GM18511 (cell line): ENCODE data around the gene TMPRSS11F.

ENCODE experiments used
- ATAC-seq: cut with Tn5 transposase; IDR thresholded peaks from one replicate; pipeline ENCODE4 v1.9.1; 2021; ENCODE audit warnings: mild to moderate bottlenecking, moderate library complexity; ENCODE audit not compliant: unreplicated experiment

Gene TMPRSS11F

GRCh38 chr4:68077737-68078136 lies 51.9 kb downstream of the TMPRSS11F start:
- ATAC-seq, result no peak

DNA sequence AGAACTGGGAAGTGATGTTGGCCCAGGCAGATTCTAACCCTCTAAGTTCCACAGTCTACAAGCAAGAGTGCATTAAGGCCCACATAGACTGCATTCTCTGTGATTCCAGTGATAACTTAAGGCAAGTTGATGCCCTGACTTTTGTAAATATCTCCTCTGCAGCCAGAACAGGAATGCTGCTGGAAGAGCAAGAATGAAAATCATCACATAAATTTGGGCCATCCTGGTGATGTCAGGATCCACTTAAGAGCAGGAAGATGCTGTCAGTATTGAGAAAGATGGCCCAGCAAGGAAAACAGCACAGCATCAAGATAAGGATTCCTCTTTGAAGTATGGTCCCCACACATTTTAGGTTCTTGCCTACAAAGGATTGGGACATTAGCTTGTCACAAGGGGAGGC lies 52.4 kb downstream of the TMPRSS11F start:
- ATAC-seq, result no peak

- no peak for ATAC-seq
Observed at GRCh38 chr4:68076194-68076593, 53.5 kb downstream of the TMPRSS11F start.

DNA sequence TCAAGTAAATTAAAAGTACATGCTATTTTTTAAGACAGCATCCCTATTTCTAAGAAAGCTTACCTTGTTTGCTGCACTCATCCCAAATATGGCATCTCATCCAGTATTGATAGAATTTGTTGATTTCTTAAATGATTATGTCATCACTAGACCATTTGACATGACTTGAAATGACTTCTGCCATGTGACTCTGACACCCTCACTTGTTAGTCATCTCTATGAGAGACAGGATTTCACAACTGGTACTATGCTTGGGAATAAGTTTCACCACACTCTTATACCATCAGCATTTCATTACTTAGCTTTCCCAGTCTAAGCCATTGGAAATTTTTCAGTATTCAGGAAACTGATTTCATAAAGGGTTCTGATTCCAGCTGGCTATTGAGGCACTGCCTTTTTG lies 55.3 kb downstream of the TMPRSS11F start:
- ATAC-seq, result no peak

DNA sequence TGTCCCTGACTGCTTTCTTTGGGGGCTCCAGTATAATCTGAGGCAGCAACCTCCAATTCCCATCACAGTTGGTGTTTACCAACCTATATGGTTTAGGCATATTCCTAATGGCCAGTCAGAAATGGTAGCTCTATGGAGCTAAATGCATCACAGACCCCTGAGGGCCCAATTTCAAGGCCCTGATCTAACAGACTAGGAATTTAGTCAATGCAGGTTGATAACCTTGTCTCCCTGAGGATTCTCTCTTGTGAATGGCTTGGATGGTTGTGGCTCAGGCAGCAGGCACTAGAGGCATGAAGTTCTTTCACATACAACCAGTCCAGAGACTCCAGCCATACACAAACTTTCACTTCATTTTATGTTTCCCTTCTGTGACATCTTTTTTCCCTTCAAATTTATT lies 59.4 kb downstream of the TMPRSS11F start:
- no peak for ATAC-seq

GRCh38 chr4:68062501-68062900 lies 67.2 kb downstream of the TMPRSS11F start:
- ATAC-seq, result no peak

GRCh38 chr4:68038272-68038671 lies 91.4 kb downstream of the TMPRSS11F start:
- no peak for ATAC-seq

DNA sequence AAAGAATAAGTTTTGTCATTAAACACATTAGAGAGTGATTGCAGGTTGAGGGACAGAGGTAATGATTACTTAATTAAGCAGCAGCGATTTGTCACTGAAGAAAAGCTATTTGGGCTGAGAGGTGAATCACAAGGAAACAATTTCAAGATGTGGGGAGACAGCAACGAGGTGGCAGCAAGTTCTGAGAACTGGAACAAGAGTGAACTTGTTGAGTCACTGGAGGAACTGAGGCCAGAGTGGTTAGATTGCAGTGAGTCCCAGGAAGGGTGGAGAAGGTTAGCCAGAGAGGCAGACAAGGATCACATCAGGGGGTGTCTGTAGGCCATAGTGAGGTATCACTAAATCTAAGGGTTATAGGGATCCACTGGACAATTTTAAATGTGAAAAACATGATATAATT lies 108.5 kb downstream of the TMPRSS11F start:
- no peak for ATAC-seq

DNA sequence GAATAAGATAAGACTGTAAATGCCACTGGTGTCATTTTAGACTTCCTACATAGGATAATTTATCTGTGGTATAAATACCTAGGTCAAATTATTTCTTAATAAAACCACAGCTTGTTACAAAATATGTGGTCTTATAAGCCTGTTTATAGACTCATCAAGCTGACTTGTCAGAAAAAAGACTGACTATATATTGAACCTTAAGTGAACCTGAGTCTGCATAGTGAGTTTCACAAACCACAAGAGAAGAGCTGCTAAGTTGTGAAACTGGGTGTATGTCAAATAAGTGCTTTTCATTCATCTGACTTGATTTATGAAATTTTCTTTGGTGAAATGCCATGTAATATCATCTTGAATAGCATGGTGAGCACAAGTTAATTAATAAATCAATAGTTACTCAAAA lies 118.0 kb downstream of the TMPRSS11F start:
- no peak for ATAC-seq
